Measurements from ENCODE around the gene SDK1.

SDK1 gene

DNA sequence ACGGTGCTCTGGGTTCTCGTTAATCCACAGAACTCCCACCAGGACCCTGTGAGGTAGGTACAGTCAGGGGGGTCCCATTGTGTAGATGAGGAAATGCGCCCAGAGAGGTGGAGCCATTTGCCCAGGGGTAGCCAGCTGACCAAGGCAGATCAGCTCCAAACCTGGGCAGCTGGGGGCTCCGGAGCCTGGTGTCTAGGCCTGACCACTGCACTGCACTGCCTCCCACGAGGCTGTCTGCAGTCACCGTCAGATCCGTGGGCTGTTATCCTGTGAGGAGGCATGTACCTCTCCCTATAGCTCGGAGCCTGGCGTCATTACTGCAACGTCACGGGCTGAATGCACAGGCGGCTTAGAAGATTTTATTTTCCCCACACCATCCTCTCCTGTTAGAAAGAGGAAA, 969.2 kb downstream of the SDK1 start:
- Histone ChIP-seq H3K79me2 (ENCODE audit: insufficient read depth, low read length) (no peaks in the 10 kb centered on the region), H3K4me2 (ENCODE audit: insufficient read depth, low read length) (no peak overlapping the region), H3K27ac (ENCODE audit: low read length) (no peak overlapping the region), H3K9me3 (ENCODE audit: insufficient read depth, low read length, severe bottlenecking) (no peaks in the 10 kb centered on the region), H3K9ac (ENCODE audit: low read depth, low read length) (no peak overlapping the region), H3K4me1 (ENCODE audit: insufficient read depth, low read length) (no peaks in the 10 kb centered on the region), H3K4me3 (ENCODE audit: low read depth in 1 of 2, low read length in 2 of 2) (no peak overlapping the region), H3K36me3 (ENCODE audit: insufficient read depth, low read length) (no peaks in the 10 kb centered on the region), H4K20me1 (ENCODE audit: insufficient read depth, low read length) (no peaks in the 10 kb centered on the region), H2AFZ (ENCODE audit: low read depth, low read length) (no peak overlapping the region), H3K27me3 (ENCODE audit: insufficient read depth, low read length, poor library complexity) (no peaks in the 10 kb centered on the region)
- ATAC-seq (ENCODE audit: insufficient read depth, low read depth) (no peak), DNase-seq (no peak)
- TF ChIP-seq, protein P1, sequence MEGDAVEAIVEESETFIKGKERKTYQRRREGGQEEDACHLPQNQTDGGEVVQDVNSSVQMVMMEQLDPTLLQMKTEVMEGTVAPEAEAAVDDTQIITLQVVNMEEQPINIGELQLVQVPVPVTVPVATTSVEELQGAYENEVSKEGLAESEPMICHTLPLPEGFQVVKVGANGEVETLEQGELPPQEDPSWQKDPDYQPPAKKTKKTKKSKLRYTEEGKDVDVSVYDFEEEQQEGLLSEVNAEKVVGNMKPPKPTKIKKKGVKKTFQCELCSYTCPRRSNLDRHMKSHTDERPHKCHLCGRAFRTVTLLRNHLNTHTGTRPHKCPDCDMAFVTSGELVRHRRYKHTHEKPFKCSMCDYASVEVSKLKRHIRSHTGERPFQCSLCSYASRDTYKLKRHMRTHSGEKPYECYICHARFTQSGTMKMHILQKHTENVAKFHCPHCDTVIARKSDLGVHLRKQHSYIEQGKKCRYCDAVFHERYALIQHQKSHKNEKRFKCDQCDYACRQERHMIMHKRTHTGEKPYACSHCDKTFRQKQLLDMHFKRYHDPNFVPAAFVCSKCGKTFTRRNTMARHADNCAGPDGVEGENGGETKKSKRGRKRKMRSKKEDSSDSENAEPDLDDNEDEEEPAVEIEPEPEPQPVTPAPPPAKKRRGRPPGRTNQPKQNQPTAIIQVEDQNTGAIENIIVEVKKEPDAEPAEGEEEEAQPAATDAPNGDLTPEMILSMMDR (IDR thresholded peaks at IDR 0.05; ENCODE audit: borderline replicate concordance, extremely low read depth, low read length, poor library complexity, severe bottlenecking), result no peak
- no peak for TF ChIP-seq EZH2 (IDR thresholded peaks at IDR 0.05; ENCODE audit: borderline replicate concordance, low read depth, low read length, severe bottlenecking)

DNA sequence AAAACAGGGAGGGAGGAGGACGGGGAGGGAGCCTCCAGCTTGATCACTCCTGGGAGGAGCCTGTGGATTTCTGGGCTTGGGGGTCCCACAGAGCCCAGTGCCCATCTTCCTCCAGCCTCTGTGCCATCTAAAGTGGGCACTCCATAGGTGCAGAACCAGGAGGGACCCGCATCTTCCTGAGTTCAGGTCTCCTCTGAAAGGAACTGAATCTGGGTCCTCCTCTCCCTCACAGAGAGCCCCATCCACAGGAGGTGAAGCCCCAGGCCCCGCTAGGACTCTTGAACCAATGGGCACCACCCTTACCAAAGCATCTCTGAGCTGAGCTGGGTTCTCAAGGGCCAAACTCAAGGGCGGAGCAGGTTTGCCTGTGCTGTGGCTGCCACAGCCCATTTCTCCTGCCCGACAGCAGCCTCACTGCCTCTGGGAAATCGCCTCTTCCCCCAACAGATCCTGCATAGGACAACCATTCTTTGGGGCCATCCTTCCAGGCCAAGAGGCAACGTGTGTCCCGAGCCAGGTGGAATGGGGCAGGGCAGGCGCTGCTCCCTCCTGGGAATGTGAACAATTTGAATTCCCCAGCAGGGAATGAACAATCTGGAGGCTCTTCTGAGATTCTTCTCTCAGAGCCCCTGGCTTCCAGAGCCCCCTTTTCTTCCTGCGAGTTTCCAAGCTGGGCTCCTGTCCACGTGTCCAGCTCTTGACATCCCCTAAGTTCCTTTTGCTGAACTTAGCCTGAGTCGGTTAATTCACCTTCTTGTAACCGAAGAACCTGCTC, 970.1 kb downstream of the SDK1 start:
- Histone ChIP-seq H3K4me2 (ENCODE audit: insufficient read depth, low read length) (no peak overlapping the region), H3K79me2 (ENCODE audit: insufficient read depth, low read length) (no peaks in the 10 kb centered on the region), H3K27me3 (ENCODE audit: insufficient read depth, low read length, poor library complexity) (no peaks in the 10 kb centered on the region), H3K27ac (ENCODE audit: low read length) (no peak overlapping the region), H3K36me3 (ENCODE audit: insufficient read depth, low read length) (no peaks in the 10 kb centered on the region), H3K9me3 (ENCODE audit: insufficient read depth, low read length, severe bottlenecking) (no peaks in the 10 kb centered on the region), H4K20me1 (ENCODE audit: insufficient read depth, low read length) (no peaks in the 10 kb centered on the region), H3K4me1 (ENCODE audit: insufficient read depth, low read length) (no peaks in the 10 kb centered on the region), H3K9ac (ENCODE audit: low read depth, low read length) (no peak overlapping the region), H3K4me3 (ENCODE audit: low read depth in 1 of 2, low read length in 2 of 2) (no peak overlapping the region), H2AFZ (ENCODE audit: low read depth, low read length) (no peak overlapping the region)
- no peak for DNase-seq
- no peak for ATAC-seq (ENCODE audit: insufficient read depth, low read depth)
- no peak for TF ChIP-seq EZH2 (IDR thresholded peaks at IDR 0.05; ENCODE audit: borderline replicate concordance, low read depth, low read length, severe bottlenecking)
- TF ChIP-seq, protein P1 (IDR thresholded peaks at IDR 0.05; ENCODE audit: borderline replicate concordance, extremely low read depth, low read length, poor library complexity, severe bottlenecking), result no peak

DNA sequence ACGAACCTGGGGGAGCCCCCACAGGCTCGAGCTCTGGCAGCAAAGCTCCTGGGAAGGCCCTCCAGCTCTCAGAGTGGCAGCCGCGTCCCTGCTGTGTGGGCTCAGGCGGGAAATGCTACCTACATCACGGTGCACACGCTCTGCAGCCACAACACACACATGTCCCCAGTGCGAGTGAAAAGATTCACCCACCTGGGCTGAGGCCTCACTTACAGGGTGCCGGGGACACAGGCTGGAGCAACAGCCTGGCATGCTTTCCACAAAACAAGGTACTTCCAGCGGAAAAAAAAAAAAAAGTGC, 970.6 kb downstream of the SDK1 start:
- TF ChIP-seq, protein P1 (IDR thresholded peaks at IDR 0.05; ENCODE audit: borderline replicate concordance, extremely low read depth, low read length, poor library complexity, severe bottlenecking), result no peak
- no peak for TF ChIP-seq EZH2 (IDR thresholded peaks at IDR 0.05; ENCODE audit: borderline replicate concordance, low read depth, low read length, severe bottlenecking)
- H3K27ac ChIP-seq (ENCODE audit: low read length), result no peak overlapping the region
- no peaks in the 10 kb centered on the region for H3K9me3 ChIP-seq (ENCODE audit: insufficient read depth, low read length, severe bottlenecking)
- H2AFZ ChIP-seq (ENCODE audit: low read depth, low read length), result no peak overlapping the region
- no peaks in the 10 kb centered on the region for H3K36me3 ChIP-seq (ENCODE audit: insufficient read depth, low read length)
- H3K79me2 ChIP-seq (ENCODE audit: insufficient read depth, low read length), result no peaks in the 10 kb centered on the region
- H3K27me3 ChIP-seq (ENCODE audit: insufficient read depth, low read length, poor library complexity), result no peaks in the 10 kb centered on the region
- no peak overlapping the region for H3K9ac ChIP-seq (ENCODE audit: low read depth, low read length)
- ATAC-seq (ENCODE audit: insufficient read depth, low read depth) (no peak), DNase-seq (no peak)
- H3K4me2 ChIP-seq (ENCODE audit: insufficient read depth, low read length), result no peak overlapping the region
- no peak overlapping the region for H3K4me3 ChIP-seq (ENCODE audit: low read depth in 1 of 2, low read length in 2 of 2)
- H3K4me1 ChIP-seq (ENCODE audit: insufficient read depth, low read length), result no peaks in the 10 kb centered on the region
- no peaks in the 10 kb centered on the region for H4K20me1 ChIP-seq (ENCODE audit: insufficient read depth, low read length)
